GM19452 (cell line): ENCODE data around the gene PTGDS.

Source experiments
- ATAC-seq: cut with Tn5 transposase; IDR thresholded peaks from one replicate; pipeline ENCODE4 v1.9.1; 2021; ENCODE audit not compliant: unreplicated experiment

The PTGDS gene

GRCh38 chr9:136957461-136957860 lies 19.8 kb upstream of the PTGDS start:
- no peak for ATAC-seq

DNA sequence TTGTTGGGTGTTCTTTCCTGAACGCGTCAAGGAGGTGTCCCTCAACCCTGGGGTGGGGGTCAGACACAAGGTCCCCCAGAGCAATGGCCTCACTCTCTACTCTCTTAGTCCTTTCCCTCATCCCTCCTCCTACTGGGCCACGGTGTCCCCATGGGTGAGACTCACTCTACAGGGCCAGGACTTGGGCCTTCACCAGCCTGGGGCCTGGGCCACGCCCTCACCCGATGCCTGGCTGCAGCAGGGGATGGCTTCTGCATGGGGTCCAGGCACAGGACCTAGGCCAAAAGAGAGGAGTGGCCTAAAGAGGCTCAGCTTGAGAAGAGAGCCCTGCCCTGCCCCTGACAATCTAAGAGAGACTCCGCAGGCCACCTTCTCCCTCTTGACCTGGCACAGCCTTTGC lies 19.4 kb upstream of the PTGDS start:
- no peak for ATAC-seq

DNA sequence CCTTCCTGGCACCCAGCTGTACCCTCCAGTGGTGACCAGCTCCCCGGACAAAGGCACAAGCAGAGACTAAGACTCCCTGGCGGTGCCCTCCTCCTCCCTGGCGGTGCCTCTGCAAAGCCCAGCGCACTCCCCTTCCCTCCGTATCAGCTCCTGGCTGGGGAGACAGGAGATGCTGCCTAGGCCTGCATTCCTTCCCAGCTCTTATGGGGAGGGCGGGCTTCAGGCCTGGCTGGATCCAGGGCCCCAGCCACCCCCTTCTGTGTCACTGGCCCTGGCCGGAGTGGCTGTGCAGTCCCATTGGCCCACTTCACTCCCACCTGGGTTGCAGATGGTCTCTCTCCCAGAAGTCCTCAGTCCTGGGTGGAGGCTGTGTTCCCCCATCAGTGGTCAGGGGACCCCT lies 18.8 kb upstream of the PTGDS start:
- ATAC-seq: no peak

GRCh38 chr9:136958898-136959850 lies 18.1 kb upstream of the PTGDS start:
- no peak for ATAC-seq

DNA sequence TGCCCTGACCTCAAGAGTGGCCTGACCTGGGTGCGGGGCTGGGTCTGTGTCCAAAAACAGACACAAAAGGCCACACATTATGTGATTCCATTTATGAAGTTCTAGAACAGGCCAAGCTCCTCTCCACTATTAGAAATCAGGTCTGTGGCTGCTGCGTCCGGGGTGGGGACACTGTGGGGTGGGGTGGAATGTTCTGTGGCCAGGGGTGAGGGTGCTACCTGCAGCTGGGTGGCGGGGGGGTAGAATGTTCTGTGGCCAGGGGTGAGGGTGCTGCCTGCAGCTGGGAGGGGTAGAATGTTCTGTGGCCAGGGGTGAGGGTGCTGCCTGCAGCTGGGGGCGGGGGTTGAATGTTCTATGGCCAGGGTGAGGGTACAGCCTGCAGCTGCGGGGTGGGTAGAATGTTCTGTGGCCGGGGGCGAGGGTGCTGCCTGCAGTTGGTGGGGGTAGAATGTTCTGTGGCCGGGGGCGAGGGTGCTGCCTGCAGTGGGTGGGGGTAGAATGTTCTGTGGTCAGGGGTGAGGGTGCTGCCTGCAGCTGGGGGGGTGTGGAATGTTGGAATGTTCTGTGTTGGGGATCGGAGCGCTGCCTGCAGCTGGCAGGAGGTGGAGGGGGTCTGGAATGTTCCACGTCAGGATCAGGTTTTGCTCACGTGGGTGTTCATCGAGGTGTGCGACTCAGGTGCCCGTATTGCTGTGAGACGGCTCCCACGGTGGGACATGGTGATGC lies 16.9 kb upstream of the PTGDS start:
- no peak for ATAC-seq

GRCh38 chr9:136960938-136961275 lies 16.4 kb upstream of the PTGDS start:
- no peak for ATAC-seq

GRCh38 chr9:136961279-136962065 lies 15.8 kb upstream of the PTGDS start:
- ATAC-seq: no peak

DNA sequence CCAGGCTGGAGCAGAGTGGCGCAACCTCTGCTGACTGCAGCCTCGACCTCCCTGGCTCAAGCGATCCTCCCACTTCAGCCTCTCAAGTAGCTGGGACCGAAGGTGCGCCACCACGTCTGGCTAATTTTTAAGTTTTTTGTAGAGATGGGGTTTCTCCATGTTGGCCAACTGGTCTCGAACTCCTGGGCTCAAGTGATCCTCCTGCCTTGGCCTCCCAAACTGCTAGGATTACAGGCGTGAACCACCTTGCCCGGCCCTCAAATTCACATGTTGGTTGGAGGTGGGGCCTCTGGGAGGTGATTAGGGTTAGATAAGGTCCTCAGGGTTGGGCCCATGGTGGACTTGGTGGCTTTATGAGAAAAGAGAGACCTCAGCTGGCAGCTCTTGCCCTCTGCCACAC lies 15.1 kb upstream of the PTGDS start:
- ATAC-seq: no peak

DNA sequence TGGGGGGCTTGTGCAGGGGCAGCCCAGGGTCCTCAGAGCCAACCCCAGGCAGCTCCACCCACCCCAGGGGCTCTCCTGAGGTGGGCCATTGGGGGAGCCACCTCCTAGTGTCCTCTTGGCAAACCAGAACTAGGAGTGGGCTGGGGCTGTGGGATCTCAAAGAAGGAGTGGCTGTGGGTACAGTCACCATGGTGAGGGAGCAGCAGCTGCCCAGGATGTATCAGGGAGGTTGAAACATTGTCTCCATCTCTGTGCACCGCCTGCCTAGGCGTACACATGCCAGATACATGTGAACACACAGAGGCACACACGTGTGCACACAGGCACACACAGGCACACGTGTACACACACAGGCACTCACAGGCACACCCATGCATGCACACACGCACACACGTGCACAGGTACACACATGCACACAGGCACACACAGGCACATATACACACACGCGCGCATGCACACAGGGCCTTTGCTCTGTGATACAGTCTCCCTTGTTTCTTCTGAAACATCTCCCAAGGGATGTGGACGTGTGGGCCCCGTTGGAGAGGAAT lies 14.5 kb upstream of the PTGDS start:
- ATAC-seq: no peak

DNA sequence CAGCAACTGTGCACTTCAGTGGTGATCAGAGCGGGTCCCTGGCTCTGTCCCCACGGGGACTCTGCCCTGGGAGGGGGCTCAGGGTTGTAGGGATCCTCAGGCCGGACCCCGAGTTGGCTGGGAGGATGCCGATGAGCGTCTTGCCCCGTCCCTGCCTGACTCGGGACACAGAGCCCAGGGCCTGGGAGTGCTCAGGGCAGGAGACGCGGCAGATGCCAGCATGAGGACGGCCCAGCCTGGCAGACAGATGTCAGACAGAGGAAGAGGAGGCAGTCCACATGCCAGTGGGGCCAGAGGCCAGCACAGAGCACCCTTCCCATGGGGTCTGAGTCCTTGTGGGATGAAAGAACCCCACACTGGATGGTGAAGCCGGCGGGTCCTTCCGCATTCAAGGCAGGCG lies 14.0 kb upstream of the PTGDS start:
- ATAC-seq: no peak

DNA sequence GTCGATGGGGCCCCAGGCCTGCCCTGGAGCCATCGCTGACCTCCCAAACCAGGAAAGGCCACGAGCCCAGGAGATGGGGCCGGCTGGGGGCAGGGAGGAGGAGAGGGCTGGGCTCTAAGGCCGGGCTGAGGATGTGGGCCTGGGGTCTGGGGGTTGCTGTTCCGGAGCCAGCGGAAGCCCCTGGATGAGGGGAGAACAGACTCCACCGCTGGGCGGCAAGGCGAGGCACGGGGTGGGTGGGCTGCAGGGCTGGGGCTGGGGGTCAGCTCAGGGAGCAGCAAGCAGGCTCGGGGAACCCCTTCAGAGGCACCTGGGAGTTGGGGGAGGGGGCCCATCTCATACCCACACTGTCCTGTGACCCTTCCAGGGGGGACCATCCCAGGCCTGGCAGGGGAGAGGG lies 13.6 kb upstream of the PTGDS start:
- no peak for ATAC-seq

GRCh38 chr9:136964171-136964689 lies 13.1 kb upstream of the PTGDS start:
- no peak for ATAC-seq

DNA sequence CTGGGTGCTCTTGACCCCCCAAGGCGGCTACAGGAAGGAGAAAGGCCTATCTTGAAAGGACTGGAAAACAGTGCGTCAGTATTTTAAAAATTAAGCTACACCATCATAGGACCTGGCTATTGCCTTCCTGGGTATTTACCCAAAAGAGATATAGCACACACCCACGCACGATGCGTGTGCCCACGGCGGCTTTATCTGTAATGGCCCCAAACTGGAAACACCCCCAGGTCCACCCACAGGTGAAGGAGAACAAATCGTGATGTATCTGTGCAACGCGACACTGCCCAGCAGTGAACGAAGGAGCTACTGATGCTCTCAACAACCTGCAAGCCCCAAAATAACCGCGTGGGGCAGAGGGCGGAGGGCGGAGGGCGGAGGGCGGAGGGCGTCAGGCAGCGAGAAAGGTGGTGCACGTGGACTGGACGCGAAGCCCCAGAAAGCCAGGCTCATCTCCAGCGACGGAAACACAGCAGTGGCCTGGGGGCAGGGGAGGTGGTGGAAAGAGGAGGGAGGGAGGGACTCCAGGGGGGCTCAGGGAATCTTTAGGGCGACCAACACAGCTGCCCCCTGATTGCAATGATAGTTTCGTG lies 12.4 kb upstream of the PTGDS start:
- ATAC-seq: no peak

DNA sequence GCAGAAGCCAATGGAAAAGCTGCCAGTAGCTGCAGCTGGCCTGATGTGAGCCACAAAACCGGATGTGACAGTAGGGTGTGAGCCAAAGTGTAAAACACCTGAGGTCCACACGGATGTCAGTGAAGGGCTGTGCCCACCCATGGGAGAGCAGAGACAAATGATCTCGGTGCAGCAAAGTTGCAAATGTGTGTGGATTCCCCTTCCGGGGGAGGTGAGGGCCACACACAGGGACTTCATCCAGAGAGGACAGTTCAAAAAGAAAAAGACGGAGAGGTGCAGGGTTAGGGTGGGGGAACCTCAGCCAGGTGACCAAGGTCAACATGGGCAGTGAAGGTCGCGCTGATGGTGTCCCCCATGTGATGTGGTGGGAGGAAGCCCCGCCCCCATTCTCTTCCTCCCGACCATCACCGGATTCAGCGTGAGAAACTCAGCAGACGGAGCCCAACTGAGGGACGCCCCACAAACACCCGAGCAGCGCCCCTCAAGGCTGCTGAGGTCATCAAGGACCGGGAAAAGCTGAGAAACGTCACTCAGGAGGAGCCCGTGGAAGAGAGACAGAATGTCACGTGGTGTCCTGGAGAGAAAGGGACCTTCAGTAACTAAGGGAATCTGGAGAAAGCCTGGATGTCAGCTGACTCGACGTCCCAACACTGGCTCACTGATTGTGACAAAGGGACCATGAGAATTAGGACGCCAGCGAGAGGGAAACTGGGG lies 11.4 kb upstream of the PTGDS start:
- ATAC-seq: no peak

DNA sequence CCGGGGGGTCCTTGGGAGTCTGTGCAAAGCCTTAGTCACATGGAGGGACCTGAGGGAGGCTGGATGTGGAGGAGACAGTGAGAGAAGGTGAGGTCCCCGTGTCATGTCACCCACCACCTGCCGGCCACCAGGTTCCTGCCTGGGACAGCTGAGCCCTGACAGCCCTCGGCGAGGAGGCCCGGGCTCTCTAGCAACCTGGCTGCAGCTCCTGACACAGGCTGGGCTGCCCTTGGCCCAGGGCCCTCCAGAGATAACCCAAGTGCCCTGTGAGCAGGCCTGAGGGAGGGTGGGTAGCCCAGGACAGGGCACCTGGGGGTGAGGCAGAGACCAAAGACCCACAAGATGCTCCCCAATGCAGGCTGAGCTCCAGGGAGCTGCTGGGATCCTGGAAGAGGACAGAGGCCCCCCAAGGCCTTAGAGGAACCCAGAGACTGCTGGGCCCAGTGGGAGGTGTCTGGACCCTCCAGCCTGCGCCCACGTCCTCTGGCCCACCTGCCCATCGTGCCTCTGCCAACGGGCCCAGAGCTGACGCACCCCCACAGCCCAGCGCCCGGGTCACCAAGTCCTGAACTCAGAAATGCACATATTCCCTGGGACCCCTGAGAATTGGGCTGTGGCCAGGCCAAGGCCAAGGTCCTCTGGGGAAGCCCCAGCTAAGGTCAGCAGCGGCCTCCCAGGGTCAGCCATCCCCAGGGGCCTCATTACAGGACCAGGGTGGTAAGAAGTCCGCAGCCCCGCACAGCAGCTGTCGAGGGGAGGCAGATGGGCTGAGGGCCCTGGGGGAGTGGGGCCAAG lies 8.8 kb upstream of the PTGDS start:
- ATAC-seq: no peak

DNA sequence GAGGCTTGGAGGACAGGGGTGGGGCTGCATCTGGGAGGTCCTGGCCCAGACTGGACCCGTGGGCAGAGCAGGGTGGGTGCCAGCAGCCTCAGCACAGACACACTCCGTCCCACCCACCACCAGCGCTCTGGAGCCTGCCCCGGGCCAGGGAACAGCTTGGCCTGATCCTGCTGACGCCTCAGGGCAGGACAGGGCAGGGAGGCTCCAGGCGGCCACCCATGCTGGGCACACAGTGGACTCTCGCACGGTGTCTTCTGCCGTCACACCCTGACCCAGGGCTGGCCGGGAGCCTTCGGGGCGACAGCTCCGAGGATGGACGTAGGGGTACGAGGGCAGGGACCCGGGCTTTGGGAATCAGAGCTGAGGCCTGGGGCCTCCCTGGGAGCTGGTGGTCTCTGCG lies 8.2 kb upstream of the PTGDS start:
- no peak for ATAC-seq

DNA sequence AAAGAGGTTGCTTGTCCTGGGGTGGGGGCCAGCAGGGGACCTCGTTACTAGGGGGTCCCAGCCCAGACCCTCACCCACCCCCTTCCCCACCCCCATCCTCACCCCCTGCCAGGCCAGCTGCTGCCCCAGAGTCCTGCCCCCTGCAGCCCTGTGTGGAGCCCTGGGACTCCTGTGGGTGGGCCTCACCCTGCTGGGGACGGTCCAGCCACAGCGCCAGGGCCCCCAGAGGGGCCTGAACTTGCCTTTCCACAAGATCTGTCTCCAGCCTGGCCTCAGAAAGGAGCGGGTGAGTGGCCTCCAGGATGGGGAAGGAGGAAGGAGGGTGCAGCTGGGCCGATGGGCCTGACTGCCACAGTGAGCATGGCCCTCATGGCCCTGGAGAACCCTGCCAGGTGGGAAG lies 7.5 kb upstream of the PTGDS start:
- no peak for ATAC-seq

DNA sequence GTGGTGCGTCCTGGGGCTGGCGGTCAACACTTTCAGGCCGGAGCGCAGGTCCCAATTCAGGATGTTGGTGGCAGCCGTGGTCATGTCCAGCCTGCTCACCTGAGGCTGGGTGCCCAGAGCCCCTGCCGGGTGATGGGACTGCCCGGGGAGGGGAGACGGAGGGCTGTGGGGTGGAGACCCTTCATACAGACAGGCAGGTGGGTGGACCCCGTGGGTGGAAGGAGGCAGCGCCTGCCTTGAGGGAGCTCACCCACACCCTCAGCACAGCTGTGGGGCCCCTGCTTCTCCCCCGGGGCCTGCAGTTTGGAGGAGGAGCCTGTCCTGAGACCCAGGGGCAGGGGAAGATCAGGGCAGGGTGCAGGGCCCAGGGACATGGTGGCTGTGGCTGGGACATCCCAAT lies 6.9 kb upstream of the PTGDS start:
- no peak for ATAC-seq

GRCh38 chr9:136971746-136972145 lies 5.6 kb upstream of the PTGDS start:
- ATAC-seq: no peak
